Activated CD4-positive, alpha-beta memory T cell treated with anti-CD3 and anti-CD28 coated beads for 36 hours (primary cell): ENCODE results near the gene SIAH1. TPM values are rescaled to one million over a fixed set of nuclear protein-coding genes. Genes with fewer than 3 reads are reported as not detected.

Experiments
- CTCF ChIA-PET: fragments of 350-600 bp; sonication (Branson Sonifier 250); formaldehyde crosslinking; loops from one replicate; lab custom pipeline; 2021; ENCODE audit warnings: antibody characterized with exemption, inconsistent platforms; lab: Charles Lee
- POLR2A ChIA-PET: fragments of 350-600 bp; sonication (Branson Sonifier 250); formaldehyde crosslinking; loops from one replicate; lab custom pipeline; 2021; ENCODE audit warnings: antibody characterized with exemption; lab: Charles Lee
- DNase-seq: peaks from one replicate; pipeline ENCODE4 v3.0.0-alpha.2; 2020
- H3K27ac Mint-ChIP-seq: one replicate; pipeline ENCODE4 v1.8.0; 2021; ENCODE audit warnings: mixed read lengths
- H3K27me3 Mint-ChIP-seq: one replicate; pipeline ENCODE4 v1.8.0; 2021; ENCODE audit warnings: mixed read lengths
- H3K36me3 Mint-ChIP-seq: one replicate; pipeline ENCODE4 v1.8.0; 2021; ENCODE audit warnings: mixed read lengths
- H3K4me1 Mint-ChIP-seq: one replicate; pipeline ENCODE4 v1.8.0; 2021; ENCODE audit warnings: low read depth, mixed read lengths
- H3K4me3 Mint-ChIP-seq: one replicate; pipeline ENCODE4 v1.8.0; 2021; ENCODE audit warnings: mild to moderate bottlenecking, mixed read lengths
- H3K9me3 Mint-ChIP-seq: one replicate; pipeline ENCODE4 v1.8.0; 2021; ENCODE audit warnings: mixed read lengths
- intact Hi-C: fragments of 100-400 bp; cut with micrococcal nuclease; formaldehyde crosslinking; loops from one replicate; pipeline ENCODE4 v1.15.1; 2023
- total RNA-seq, 2 experiments: library from RNA; stranded (reverse); gene quantifications; one replicate each; pipeline ENCODE4 v1.2.3, GENCODE V29; 2021

SIAH1 gene
- 10 to 100 TPM; 13.0 to 13.8 TPM for total RNA-seq

- H3K27me3 Mint-ChIP-seq: no peaks in the 10 kb centered on the region
- DNase-seq: peak; percentile 88
- POLR2A ChIA-PET: interaction anchor here (1.0 to 3.1 kb wide), 5 partner anchors 14 to 1412 kb away, joined by 3 to 29 read pairs (median 8); partner anchors contain the start of gene DNAJA2
- peaks cover 18% of the 10 kb centered on the region for H3K4me1 Mint-ChIP-seq
- peak within 1 kb of the TSS; percentile 86 for H3K27ac Mint-ChIP-seq
- intact Hi-C loops: loop anchor here (5.0 kb wide), 1 partner anchor 33 kb away; no protein-coding TSS in a partner anchor
- no peaks in the 10 kb centered on the region for H3K9me3 Mint-ChIP-seq
- CTCF ChIA-PET: interaction anchor here (0.6 to 3.5 kb wide), 4 partner anchors 19 to 238 kb away, joined by 3 to 22 read pairs (median 3); no protein-coding TSS in a partner anchor
- H3K4me3 Mint-ChIP-seq: peak within 1 kb of the TSS; percentile 92
- peaks cover 4% of the 10 kb centered on the region for H3K36me3 Mint-ChIP-seq
Observed at GRCh38 chr16:48385253-48386150, at the start of gene SIAH1. TSS of gene SIAH1 (minus strand) at chr16:48385413. CDS start at chr16:48362428, 22,985 bp downstream.

- H3K27ac Mint-ChIP-seq: no peak overlapping the region
- no peaks in the 10 kb centered on the region for H3K9me3 Mint-ChIP-seq
- no peaks in the 10 kb centered on the region for H3K4me1 Mint-ChIP-seq
- intact Hi-C loops: no loop called here
- H3K4me3 Mint-ChIP-seq: no peak overlapping the region
- H3K27me3 Mint-ChIP-seq: peaks cover 1% of the 10 kb centered on the region
- ChIA-PET POLR2A (no interaction called here), CTCF (no interaction called here)
- H3K36me3 Mint-ChIP-seq: no peaks in the 10 kb centered on the region
- DNase-seq: no peak
Observed at GRCh38 chr16:48434653-48435317, 49.6 kb upstream of the SIAH1 start.

- H3K4me3 Mint-ChIP-seq: no peak overlapping the region
- H3K4me1 Mint-ChIP-seq: no peaks in the 10 kb centered on the region
- H3K36me3 Mint-ChIP-seq: no peaks in the 10 kb centered on the region
- intact Hi-C loops: no loop called here
- CTCF ChIA-PET: no interaction called here
- no peak overlapping the region for H3K27ac Mint-ChIP-seq
- POLR2A ChIA-PET: no interaction called here
- no peaks in the 10 kb centered on the region for H3K9me3 Mint-ChIP-seq
- H3K27me3 Mint-ChIP-seq: peaks cover 1% of the 10 kb centered on the region
- no peak for DNase-seq
Observed at GRCh38 chr16:48433850-48434530, 48.8 kb upstream of the SIAH1 start.

- POLR2A ChIA-PET: no interaction called here
Observed at GRCh38 chr16:48433116-48433849, 48.1 kb upstream of the SIAH1 start.

GRCh38 chr16:48432136-48432535 is 46.9 kb upstream of the SIAH1 start:
- no peak for DNase-seq
- H3K27ac Mint-ChIP-seq: no peak overlapping the region
- H3K4me3 Mint-ChIP-seq: no peak overlapping the region
- H3K4me1 Mint-ChIP-seq: no peaks in the 10 kb centered on the region
- no peaks in the 10 kb centered on the region for H3K9me3 Mint-ChIP-seq
- H3K36me3 Mint-ChIP-seq: no peaks in the 10 kb centered on the region
- intact Hi-C loops: no loop called here
- ChIA-PET CTCF (no interaction called here), POLR2A (no interaction called here)
- peaks cover 1% of the 10 kb centered on the region for H3K27me3 Mint-ChIP-seq

More at GRCh38 chr16:48433116-48433849, 48.1 kb upstream of the SIAH1 start:
- no peak overlapping the region for H3K4me3 Mint-ChIP-seq
- no peaks in the 10 kb centered on the region for H3K36me3 Mint-ChIP-seq
- peaks cover 1% of the 10 kb centered on the region for H3K27me3 Mint-ChIP-seq
- H3K9me3 Mint-ChIP-seq: no peaks in the 10 kb centered on the region
- intact Hi-C loops: no loop called here
- CTCF ChIA-PET: no interaction called here
- H3K4me1 Mint-ChIP-seq: no peaks in the 10 kb centered on the region
- DNase-seq: no peak
- H3K27ac Mint-ChIP-seq: no peak overlapping the region

- intact Hi-C loops: no loop called here
- ChIA-PET CTCF (interaction anchor here (0.9 kb wide), 1 partner anchor 192 kb away, joined by 3 read pairs; no protein-coding TSS in a partner anchor), POLR2A (no interaction called here)
- Mint-ChIP-seq H3K4me3 (no peak overlapping the region), H3K9me3 (no peaks in the 10 kb centered on the region), H3K27me3 (no peaks in the 10 kb centered on the region), H3K36me3 (no peaks in the 10 kb centered on the region), H3K27ac (no peak overlapping the region), H3K4me1 (no peaks in the 10 kb centered on the region)
- DNase-seq: no peak
Observed at GRCh38 chr16:48430890-48431289, 45.7 kb upstream of the SIAH1 start.

GRCh38 chr16:48426244-48427141 is 41.3 kb upstream of the SIAH1 start:
- Mint-ChIP-seq H3K27ac (no peak overlapping the region), H3K27me3 (no peaks in the 10 kb centered on the region), H3K9me3 (no peaks in the 10 kb centered on the region), H3K4me3 (no peak overlapping the region), H3K4me1 (no peaks in the 10 kb centered on the region), H3K36me3 (no peaks in the 10 kb centered on the region)
- POLR2A ChIA-PET: interaction anchor here (0.9 kb wide), 1 partner anchor 12 kb away, joined by 3 read pairs; no protein-coding TSS in a partner anchor
- intact Hi-C loops: no loop called here
- no peak for DNase-seq
- CTCF ChIA-PET: interaction anchor here (1.1 kb wide), 1 partner anchor 204 kb away, joined by 3 read pairs; no protein-coding TSS in a partner anchor

GRCh38 chr16:48422537-48422936 is 37.3 kb upstream of the SIAH1 start:
- H3K27me3 Mint-ChIP-seq: no peaks in the 10 kb centered on the region
- no peak overlapping the region for H3K4me3 Mint-ChIP-seq
- H3K27ac Mint-ChIP-seq: no peak overlapping the region
- ChIA-PET CTCF (interaction anchor here (0.6 kb wide), 1 partner anchor 484 kb away, joined by 3 read pairs; no protein-coding TSS in a partner anchor), POLR2A (no interaction called here)
- H3K9me3 Mint-ChIP-seq: no peaks in the 10 kb centered on the region
- H3K36me3 Mint-ChIP-seq: no peaks in the 10 kb centered on the region
- DNase-seq: no peak
- intact Hi-C loops: no loop called here
- H3K4me1 Mint-ChIP-seq: no peaks in the 10 kb centered on the region

- no peaks in the 10 kb centered on the region for H3K36me3 Mint-ChIP-seq
- no peaks in the 10 kb centered on the region for H3K4me1 Mint-ChIP-seq
- intact Hi-C loops: no loop called here
- no peak for DNase-seq
- ChIA-PET POLR2A (no interaction called here), CTCF (interaction anchor here (0.6 kb wide), 1 partner anchor 202 kb away, joined by 3 read pairs; no protein-coding TSS in a partner anchor)
- H3K27ac Mint-ChIP-seq: no peak overlapping the region
- no peak overlapping the region for H3K4me3 Mint-ChIP-seq
- H3K27me3 Mint-ChIP-seq: no peaks in the 10 kb centered on the region
- no peaks in the 10 kb centered on the region for H3K9me3 Mint-ChIP-seq
Observed at GRCh38 chr16:48421741-48422140, 36.5 kb upstream of the SIAH1 start.

- DNase-seq: no peak
- ChIA-PET POLR2A (no interaction called here), CTCF (no interaction called here)
- H3K4me3 Mint-ChIP-seq: no peak overlapping the region
- no peaks in the 10 kb centered on the region for H3K4me1 Mint-ChIP-seq
- H3K9me3 Mint-ChIP-seq: no peaks in the 10 kb centered on the region
- H3K27ac Mint-ChIP-seq: no peak overlapping the region
- intact Hi-C loops: no loop called here
- H3K27me3 Mint-ChIP-seq: no peaks in the 10 kb centered on the region
- H3K36me3 Mint-ChIP-seq: no peaks in the 10 kb centered on the region
Observed at GRCh38 chr16:48420437-48420836, 35.2 kb upstream of the SIAH1 start.
